Vagina (tissue), 2 donors: ENCODE measurements around the gene SAMD14. TPM values are rescaled to one million over a fixed set of nuclear protein-coding genes. Genes with fewer than 3 reads are reported as not detected.

ENCODE experiments used
- DNase-seq, 2 donors: peaks; one replicate each; pipeline ENCODE4 v3.0.0-alpha.2; 2017; ENCODE audit errors: extremely low spot score in 2 of 2
- H3K27ac ChIP-seq: fragments of 200-600 bp; sonication (generic); one replicate; pipeline ENCODE4 v1.5.1; 2019
- H3K27me3 ChIP-seq: fragments of 200-600 bp; sonication (generic); one replicate; pipeline ENCODE4 v1.5.1; 2019
- H3K36me3 ChIP-seq, 2 donors: fragments of 200-600 bp; sonication (generic); one replicate each; pipeline ENCODE4 v1.5.1; 2017 to 2019
- H3K4me1 ChIP-seq: fragments of 200-600 bp; sonication (generic); one replicate; pipeline ENCODE4 v1.5.1; 2019
- H3K4me3 ChIP-seq, 2 donors: fragments of 200-600 bp; sonication (generic); 1 replicate in 1 of 2; 2 replicates in 1 of 2; pipeline ENCODE4 v1.5.1; 2016 to 2019
- H3K9me3 ChIP-seq: fragments of 200-600 bp; sonication (generic); one replicate; pipeline ENCODE4 v1.5.1; 2019
- CTCF ChIP-seq, 3 experiments: fragments of 450-650 bp in 2 of 3; fragments of 200-600 bp in 1 of 3; sonication (generic) in 1 of 3; IDR thresholded peaks; one replicate each; pipeline ENCODE4 v1.5.1; 2017 to 2019; ENCODE audit warnings: antibody characterized with exemption in 3 of 3, mild to moderate bottlenecking in 2 of 3, moderate library complexity in 2 of 3
- POLR2A ChIP-seq, 2 donors: fragments of 450-650 bp; IDR thresholded peaks; one replicate each; pipeline ENCODE4 v1.6.1; 2017; ENCODE audit warnings: antibody characterized with exemption in 2 of 2, mild to moderate bottlenecking in 2 of 2, moderate library complexity in 2 of 2
- POLR2AphosphoS5 ChIP-seq, 2 donors: sonication (generic); formaldehyde crosslinking; IDR thresholded peaks; one replicate each; pipeline ENCODE4 v1.9.0; 2017; ENCODE audit warnings: antibody characterized with exemption in 2 of 2, mild to moderate bottlenecking in 2 of 2, low read depth in 1 of 2; ENCODE audit not compliant: insufficient read depth in 1 of 2
- intact Hi-C: fragments of 100-400 bp; cut with DNase I; formaldehyde crosslinking; loops from one replicate; pipeline ENCODE4 v1.15.1; 2023
- total RNA-seq: library from RNA; depleted of rRNA; stranded (reverse); fragments of >200 nt; gene quantifications from one replicate; pipeline ENCODE4 v1.2.3, GENCODE V29; 2016

The SAMD14 gene
- total RNA-seq, 1 donor from 2014 or later: 4.4 TPM

GRCh38 chr17:50094753-50095619 lies 35.0 kb downstream of the SAMD14 start, which contains the start of gene PDK2:
Gene PDK2, plus strand, starts transcription at chr17:50095351. Its CDS starts 85 bp downstream, at chr17:50095436.
- TF ChIP-seq POLR2A (IDR thresholded peaks at IDR 0.05) (peak; percentile 10 to 39), POLR2AphosphoS5 (IDR thresholded peaks at IDR 0.05; ENCODE audit: insufficient read depth in 1 of 2, low read depth in 1 of 2) (peak; percentile 87 to 93), CTCF (IDR thresholded peaks at IDR 0.05) (peak in 2 of 3 experiments; percentile 6 to 13)
- Histone ChIP-seq H3K36me3 (no peaks in the 10 kb centered on the region), H3K27me3 (no peaks in the 10 kb centered on the region), H3K4me1 (peaks cover 34% of the 10 kb centered on the region), H3K4me3 (peak within 1 kb of the TSS; percentile 87 to 97), H3K27ac (peak within 1 kb of the TSS; percentile 84), H3K9me3 (no peaks in the 10 kb centered on the region)
- intact Hi-C loops: no loop called here
- DNase-seq: peak in 1 of 2 donors; percentile 98

DNA sequence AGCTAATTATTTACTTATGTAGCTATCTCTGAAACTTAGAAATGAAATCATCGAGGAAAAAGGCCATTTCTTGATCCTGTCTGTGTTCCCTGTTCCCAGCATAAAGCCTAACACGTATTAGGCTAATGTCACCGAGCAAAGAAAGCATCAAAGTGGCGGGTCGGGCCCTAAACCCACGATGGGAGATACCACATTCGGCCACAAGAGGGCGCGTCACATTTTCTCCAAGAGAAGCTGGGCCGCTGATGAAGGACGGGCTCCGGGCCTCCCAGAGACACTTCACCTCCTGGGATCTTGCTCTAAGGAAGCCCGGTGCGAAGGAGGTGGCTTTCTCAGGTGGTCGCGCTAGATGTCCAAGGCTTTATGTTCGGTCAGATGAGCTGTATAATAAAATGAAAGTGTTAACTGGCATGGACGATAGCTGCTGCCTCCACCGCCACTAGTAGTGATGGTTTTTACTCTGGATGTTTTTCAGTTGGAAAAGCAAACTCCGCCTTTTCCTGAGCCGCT lies 35.7 kb downstream of the SAMD14 start:
- peak overlapping the region; percentile 87 to 97 for H3K4me3 ChIP-seq
- H3K27me3 ChIP-seq: no peaks in the 10 kb centered on the region
- intact Hi-C loops: no loop called here
- DNase-seq: peak in 1 of 2 donors; percentile 93
- H3K27ac ChIP-seq: peak overlapping the region; percentile 84
- H3K9me3 ChIP-seq: no peaks in the 10 kb centered on the region
- H3K36me3 ChIP-seq: no peaks in the 10 kb centered on the region
- peaks cover 27% of the 10 kb centered on the region for H3K4me1 ChIP-seq
- TF ChIP-seq POLR2A (IDR thresholded peaks at IDR 0.05): no peak
- TF ChIP-seq CTCF (IDR thresholded peaks at IDR 0.05): peak; percentile 81 to 93 (median 91)
- TF ChIP-seq POLR2AphosphoS5 (IDR thresholded peaks at IDR 0.05; ENCODE audit: insufficient read depth in 1 of 2, low read depth in 1 of 2): peak in 1 of 2 donors; percentile 62

DNA sequence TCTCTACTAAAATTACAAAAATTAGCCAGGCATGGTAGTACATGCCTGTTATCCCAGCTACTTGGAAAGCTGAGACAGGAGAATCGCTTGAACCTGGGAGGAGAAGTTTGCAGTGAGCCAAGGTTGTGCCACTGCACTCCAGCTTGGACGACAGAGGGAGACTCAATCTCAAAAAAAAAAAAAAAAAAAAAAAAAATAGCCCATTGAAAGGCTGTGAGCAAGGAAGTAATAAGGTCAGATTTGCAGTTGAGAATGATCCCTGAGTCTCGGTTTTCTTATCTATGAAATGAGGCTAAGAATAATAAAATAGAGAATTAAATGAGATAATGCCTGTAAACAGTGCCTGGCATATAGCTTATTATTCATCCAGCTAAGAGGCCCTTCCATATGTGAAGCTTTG lies 36.2 kb downstream of the SAMD14 start:
- no peak for DNase-seq
- Histone ChIP-seq H3K4me3 (no peak overlapping the region), H3K36me3 (no peaks in the 10 kb centered on the region), H3K9me3 (no peaks in the 10 kb centered on the region), H3K4me1 (peaks cover 24% of the 10 kb centered on the region), H3K27me3 (no peaks in the 10 kb centered on the region), H3K27ac (peak overlapping the region; percentile 84)
- intact Hi-C loops: no loop called here
- TF ChIP-seq CTCF (IDR thresholded peaks at IDR 0.05): no peak
- TF ChIP-seq POLR2A (IDR thresholded peaks at IDR 0.05): no peak
- TF ChIP-seq POLR2AphosphoS5 (IDR thresholded peaks at IDR 0.05; ENCODE audit: insufficient read depth in 1 of 2, low read depth in 1 of 2): no peak

GRCh38 chr17:50093246-50093645 lies 36.7 kb downstream of the SAMD14 start:
- Histone ChIP-seq H3K4me1 (peaks cover 24% of the 10 kb centered on the region), H3K9me3 (no peaks in the 10 kb centered on the region), H3K27me3 (no peaks in the 10 kb centered on the region), H3K36me3 (no peaks in the 10 kb centered on the region), H3K4me3 (no peak overlapping the region), H3K27ac (no peak overlapping the region)
- no peak for DNase-seq
- no peak for TF ChIP-seq POLR2A (IDR thresholded peaks at IDR 0.05)
- no peak for TF ChIP-seq POLR2AphosphoS5 (IDR thresholded peaks at IDR 0.05; ENCODE audit: insufficient read depth in 1 of 2, low read depth in 1 of 2)
- TF ChIP-seq CTCF (IDR thresholded peaks at IDR 0.05): no peak
- intact Hi-C loops: no loop called here

DNA sequence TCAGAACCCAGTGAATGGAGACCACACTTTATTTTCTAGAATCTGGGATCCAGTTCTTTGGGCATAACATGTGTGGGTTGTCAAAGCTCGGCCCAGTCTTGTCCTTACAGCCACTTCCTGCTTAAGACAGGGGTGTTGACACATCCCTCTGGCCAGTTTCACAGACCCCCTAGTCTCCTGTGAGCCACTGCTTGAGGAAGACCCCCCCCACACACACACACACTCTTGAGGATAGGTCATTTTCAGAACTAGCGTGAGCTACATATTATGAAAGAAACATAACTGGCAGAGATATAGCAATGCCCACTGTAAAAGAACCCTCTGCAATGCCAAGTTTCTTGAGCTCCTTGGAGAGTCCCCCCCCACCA lies 38.1 kb downstream of the SAMD14 start:
- intact Hi-C loops: loop anchor here (2.0 kb wide), 1 partner anchor 65 kb away; no protein-coding TSS in a partner anchor
- no peak overlapping the region for H3K27ac ChIP-seq

More for the DNA sequence above, 38.1 kb downstream of the SAMD14 start:
- TF ChIP-seq POLR2AphosphoS5 (IDR thresholded peaks at IDR 0.05; ENCODE audit: insufficient read depth in 1 of 2, low read depth in 1 of 2) (no peak), CTCF (IDR thresholded peaks at IDR 0.05) (no peak), POLR2A (IDR thresholded peaks at IDR 0.05) (no peak)
- peaks cover 18% of the 10 kb centered on the region for H3K4me1 ChIP-seq
- no peaks in the 10 kb centered on the region for H3K27me3 ChIP-seq
- H3K4me3 ChIP-seq: no peak overlapping the region
- DNase-seq: no peak
- no peaks in the 10 kb centered on the region for H3K36me3 ChIP-seq
- H3K9me3 ChIP-seq: no peaks in the 10 kb centered on the region
